GM20431 (cell line): Measurements from ENCODE around the gene ZNF385A.

ENCODE experiments used
- in situ Hi-C: fragments of 300-500 bp; cut with MseI, MboI; formaldehyde crosslinking; loops from one replicate; pipeline ENCODE4 v1.15.0; 2020; ENCODE audit warnings: low sequenced_read_pairs; ENCODE audit not compliant: unreplicated experiment

Gene ZNF385A

DNA sequence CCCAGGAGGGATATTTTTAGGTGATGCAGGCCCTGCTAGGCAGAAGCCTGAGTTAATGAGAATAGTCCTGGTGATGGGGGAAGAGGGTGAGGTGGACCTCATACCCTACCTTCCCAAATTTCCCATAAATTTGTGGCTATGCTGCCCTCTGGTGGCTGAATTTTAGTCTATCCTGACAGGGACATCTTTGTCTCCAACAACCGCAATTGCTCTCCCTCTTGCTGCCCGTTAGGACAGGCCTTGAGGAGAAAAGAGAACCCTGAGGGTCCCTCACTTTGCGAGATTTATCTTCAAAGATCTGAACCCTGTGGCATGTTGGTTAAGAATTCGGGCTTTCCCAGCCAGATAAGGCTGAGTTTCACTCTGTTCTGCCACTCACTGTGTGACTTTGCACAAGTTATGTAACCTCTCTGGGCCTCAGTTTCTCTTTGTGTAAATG, 9.8 kb upstream of the ZNF385A start:
- in situ Hi-C loops = no loop called here

DNA sequence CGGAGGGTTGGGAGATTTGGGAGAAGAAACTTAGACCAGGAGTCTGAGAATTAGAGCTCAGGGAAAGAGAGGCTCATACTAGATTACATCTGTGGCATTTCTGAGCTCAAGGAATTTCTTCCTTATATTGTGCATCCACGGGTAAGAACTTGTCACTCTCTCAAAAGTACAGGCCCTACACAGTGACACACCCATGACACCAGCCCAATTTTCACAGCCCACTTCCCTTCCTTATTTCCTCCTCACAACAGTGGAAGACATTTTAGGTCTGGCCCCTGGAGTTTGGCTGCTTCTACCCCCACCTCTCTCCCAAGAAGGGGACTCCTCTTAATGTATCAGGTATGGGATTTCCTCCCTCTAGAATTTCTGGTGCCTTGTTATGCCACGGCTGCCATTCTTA, 9.2 kb upstream of the ZNF385A start:
- in situ Hi-C loops = no loop called here

DNA sequence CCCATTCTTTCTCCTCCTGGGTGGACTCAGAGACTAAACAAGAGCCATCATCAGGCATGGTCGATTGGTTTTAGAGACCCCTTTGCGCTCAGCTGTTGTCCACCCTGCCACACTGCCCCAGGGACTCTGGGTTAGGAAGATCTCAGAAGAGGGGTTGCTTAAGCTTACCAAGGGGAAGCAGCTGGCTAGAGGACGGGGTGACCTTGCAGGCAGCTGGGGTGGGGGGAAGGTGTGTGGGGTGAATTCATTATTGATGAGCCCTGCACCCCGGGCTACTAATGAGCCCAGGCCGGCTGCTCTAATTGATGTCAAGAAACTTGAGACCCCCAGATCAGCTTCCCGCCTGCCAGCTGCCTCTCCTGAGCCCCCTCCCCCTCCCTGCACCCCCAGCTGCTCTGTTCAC, 8.7 kb upstream of the ZNF385A start:
- in situ Hi-C loops = no loop called here

DNA sequence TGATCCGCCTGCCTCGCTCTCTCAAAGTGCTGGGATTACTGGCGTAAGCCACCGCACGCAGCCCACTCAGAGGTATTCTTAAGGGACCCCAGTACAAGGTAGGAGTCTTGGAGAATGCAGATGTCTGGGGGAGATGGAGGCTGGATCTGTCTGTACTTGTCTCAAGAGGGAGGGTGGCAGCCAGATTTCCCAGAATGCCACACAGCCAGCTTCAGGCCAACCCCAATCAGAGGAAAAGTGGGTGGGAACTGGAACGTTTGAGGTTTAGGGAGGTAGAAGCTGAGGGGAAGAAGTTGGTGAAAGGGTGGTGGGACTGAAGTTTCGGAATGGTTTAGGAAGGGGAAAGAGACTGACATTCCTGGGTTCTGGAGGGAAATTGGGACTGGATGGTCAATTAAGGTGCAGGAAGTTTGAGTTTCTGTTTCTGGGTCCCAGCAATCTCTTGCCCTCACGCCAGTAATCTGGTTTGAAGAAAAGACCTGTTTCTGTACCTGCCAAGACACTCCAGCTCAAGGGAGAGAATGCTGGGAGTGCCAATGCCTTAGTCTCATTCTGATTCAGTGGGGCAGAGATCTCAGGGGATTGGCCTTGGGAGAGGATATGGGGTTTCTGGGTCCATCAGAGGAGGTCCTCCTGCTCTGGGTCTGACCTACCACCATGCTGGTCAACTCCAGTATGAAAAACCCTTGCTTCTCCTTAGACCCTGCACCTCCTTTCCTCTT, 8.1 kb upstream of the ZNF385A start:
- in situ Hi-C loops = no loop called here

DNA sequence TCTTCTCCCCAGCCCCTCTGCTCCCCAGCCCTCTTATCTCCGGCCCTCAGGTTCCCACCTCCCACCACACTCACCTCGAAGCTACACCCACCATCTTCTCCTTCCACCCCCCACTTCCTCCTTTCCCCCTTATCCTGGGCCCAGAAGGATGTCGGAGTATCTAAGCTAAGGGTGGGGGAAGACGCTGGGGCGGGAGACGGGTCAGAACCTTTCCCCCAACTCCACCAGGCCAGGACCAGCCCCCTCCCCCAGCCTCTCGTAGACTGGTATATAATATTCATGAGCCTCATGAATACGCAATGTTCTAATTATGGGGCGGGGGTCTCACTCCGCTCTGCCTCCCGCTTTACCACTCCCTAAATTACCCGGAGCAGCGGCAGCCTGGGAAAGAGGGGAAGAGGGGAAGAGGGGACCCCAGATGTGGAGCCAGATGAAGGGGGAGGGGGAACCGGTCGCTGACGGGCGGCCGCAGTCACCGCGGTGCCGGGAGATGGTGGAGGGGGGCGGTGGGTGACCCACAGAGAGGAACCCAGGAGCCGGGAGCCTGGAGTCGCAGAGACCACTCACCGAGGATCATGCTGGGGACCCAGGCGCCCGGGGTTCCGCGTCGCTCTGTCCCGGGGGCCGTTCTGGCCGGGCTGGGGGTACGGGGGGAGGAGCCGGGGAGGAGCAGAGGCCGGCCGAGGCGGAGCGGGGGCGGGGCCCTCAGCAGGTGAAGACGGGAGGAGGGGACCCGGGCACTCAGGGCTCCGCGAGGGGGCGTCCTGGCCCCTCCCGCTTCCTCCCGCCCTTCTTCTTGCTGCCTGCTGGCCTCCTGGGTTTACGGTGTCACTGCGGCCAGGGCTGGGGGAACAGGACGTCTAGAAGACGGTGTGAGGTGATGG, 6.4 kb upstream of the ZNF385A start:
- in situ Hi-C loops = no loop called here

DNA sequence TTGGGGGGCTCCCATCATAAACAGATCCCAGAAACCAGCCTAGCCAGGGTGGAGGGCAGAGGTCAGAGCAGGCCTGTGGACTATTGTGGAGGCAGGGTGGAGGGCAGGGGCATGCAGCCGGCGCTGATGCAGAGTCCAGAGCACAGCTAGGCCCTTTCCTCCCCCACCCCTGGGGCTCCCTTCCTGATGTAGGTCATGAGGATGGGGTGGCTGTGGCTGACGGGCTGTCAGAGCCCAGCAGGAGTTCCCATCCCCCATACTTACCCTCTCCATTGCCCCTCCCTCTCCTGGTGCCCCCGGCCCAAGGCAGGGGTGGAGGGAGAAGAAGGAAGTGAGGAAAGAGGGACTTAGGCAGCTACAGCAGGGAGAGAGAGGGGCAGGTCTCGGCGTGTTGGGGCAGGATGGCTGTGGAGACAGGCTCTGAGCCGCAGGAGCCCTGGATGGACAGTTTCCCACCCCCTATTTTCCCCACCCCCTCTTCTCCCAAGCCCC, 5.7 kb upstream of the ZNF385A start:
- in situ Hi-C loops = no loop called here

DNA sequence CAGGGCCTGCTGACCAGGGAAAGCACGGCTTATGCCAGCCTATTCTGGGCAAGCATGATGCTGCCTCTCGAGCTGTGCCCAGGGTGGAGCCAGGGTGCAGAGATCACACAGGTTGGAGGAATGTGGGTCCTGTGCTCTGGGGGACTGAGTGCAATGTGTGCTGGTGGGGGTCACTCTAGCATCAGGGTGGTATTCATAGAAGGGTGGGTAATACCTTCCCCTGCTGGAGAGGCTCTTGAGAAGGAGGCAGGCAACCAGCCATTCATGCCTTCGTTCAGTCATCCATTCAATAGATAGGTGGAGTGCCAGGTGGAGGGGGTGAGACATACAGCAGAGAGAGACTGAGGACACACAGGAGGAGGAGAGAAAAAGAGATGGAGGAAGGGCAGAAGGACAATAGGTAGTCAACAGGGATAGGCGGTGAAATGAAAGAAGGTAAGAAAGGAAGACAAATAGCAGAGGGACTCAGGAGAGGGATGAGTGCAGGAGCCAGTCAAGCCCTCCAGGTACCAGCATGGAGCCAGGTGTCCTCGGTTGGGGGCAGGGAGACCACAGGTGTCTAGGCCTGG, 5.2 kb upstream of the ZNF385A start:
- in situ Hi-C loops = no loop called here

DNA sequence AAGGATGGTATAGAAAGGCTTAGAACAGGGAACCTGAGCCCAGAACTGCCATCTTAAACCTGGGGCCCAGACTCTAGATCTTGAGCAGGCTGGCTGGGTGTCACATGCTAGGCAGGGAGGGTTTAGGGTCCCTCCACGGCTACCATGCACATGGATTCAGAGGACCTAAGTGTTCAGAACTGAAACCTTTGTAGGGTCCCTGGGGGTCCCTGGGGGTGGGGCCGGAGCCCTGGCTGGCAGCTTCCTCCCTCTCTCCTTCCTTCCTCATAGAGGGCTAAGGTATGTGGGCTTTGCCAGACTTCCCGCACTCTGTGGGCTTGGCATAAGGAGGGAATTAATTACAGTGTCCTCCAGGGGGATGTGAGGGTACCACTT, 4.6 kb upstream of the ZNF385A start:
- in situ Hi-C loops = no loop called here

DNA sequence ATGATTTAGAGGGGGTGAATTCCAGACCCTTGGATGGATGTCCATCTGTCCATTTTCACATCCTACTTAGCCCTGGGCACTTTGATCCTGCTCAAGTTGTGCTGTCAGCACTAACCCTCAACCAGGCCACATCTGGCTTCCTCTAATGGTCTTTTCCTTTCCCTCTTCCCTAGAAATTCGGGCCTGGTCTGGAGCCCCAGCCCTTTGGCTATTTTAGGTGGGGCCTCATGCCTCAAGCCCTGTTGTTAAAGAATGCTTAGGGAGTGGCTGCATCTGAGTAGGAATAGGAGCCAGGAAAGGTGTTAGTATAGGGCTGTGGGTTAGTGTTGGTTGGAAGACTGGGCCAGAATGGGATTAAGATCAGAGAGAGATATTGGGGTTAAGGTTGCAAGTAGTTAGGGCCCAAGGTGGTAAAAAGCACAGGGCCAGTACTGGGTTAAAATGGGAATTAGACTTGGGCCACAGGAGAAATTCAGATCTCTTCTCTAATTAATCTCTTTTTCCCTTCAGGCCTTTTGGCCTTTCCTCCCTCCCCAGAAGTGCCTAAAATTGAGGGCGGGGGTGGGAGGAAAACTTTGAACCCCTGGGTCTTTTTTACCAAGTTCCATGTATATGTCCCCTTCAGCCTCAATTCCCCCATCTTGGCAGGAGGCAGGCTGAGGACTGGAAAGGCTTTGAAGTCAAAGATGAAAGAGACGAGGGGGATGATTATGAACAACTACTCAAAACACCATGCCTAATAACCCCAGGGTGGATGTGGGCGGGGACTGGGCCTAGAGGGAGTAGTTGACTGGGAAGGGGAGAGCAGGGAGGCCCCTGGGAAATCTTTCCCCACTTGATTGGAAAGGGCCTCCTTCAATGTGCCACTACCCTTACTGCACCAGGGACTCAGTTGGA, 4.0 kb upstream of the ZNF385A start:
- in situ Hi-C loops = no loop called here

DNA sequence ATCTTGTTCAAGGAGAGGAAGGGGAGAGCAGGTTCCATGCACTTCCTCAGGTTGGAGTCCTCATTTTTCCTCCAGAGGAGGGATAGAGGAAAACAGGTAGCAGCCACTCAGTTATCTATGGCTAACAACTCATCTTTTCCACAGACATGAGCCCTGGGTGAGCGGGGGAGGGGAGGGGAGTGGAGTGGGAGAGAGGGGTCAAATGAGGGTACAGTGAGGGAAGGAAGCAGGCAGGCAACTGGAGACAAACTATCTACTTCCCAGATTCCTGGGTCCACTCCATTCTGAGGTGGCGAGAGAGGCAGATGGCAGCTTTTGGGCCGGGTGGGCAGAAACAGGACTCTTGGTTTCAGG, 2.6 kb upstream of the ZNF385A start:
- in situ Hi-C loops = no loop called here

DNA sequence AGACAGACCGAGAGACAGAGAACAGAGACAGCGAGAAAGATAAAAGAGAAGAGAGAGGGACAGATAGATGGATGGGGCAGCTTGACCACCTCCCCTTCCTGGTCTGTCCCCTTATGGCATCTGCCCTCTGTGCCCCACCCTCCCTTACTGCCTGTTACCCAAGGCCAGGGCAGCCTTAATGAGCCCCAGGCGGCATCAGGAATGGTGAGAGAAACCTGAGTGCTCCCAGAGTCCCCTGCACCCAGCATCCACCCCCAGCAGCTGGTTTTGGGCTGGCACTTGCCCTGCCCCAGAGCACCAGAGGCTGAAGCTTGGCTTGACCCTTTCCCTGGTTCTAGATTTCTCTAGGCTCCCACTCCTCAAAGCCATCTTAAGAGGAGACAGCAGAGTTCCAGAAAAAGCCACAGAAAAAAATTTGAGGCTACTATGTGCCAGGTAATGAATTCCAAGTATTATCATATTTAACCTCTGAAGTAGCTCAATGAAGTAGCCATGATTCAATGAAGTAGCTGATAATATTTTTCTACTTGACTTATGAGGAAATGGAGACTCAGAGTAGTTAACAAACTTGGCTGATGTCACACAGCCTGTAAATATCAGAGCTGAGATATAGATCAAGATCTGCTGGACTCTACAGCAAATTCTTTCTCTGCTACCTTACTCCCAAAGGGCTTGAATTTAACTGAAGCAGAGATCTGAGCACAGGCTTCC, 2.0 kb upstream of the ZNF385A start:
- in situ Hi-C loops = no loop called here

DNA sequence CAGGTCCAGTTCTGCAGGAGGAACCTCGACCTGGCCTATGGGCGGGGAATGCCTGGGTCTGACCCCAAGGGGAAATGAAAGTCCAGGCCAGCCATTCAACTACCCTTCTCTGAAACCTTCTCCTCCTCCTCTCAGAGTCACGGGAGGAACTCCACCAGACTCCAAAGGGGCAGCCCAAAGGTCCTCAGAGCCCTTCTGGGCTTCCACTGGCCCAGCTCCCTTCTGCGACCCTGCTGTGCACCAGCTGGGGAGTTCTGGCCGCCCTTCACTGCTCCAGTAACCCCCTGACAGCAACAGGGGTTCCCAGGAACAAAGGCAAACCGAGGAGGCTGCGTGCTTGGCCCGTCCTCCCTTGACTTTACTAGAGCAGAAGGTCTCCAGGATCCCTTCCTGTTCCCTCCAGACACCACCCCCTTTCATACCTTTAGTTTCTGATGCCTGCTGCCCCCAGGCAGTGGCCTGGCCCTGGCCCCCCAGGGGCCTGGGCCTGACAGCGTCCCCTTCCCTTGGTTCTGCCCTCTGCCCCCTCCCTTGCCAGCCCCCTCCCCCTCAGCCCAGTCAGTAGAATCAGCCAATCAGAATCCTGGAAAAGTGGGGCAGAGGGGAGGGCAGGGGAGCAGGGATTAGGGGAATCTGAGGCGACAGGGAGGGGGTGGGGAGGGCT, 850 bp upstream of the ZNF385A start:
- in situ Hi-C loops = no loop called here

DNA sequence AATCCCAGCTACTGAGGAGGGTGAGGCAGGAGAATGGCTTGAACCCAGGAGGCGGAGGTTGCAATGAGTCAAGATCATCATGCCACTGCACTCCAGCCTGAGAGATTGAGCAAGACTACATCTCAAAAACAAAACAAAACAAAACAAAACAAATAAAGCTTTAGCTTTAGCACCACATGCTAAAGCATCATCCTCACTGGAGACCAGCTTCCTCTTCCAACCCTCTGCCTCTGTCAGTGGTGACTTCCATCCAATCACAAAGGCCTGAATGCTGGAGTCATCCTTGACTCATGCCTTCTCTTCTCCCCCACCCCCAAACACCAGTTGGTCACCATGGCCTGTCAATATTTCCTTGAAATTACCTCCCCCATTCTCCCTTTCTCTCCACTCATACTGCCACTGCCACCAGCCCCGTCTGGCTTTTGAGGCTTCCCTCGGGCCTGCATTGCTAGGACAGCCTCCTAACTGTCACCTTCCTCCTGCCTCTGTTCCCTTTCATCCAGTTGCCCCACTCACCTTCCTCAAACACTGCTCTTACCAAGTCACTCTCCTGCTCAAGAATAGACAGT, 1.4 kb downstream of the ZNF385A start:
- in situ Hi-C loops = no loop called here

DNA sequence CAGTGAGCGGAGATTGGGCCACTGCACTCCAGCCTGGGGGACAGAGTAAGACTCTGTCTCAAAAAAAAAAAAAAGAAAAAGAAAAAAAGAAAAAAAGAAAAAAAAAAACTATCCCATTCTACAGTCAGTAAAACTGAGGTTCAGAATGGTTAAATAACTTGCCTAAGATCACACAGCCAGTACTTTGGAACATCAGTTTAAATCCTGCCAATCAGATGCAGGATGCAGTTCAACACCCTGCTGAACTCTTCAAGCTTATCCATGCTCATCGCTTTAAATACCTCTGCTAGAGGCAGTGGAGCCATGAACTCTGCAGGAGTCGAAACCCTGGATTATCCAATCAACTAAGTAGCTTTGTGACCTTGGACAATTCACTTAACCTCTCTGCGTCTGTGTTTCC, 3.4 kb downstream of the ZNF385A start:
- in situ Hi-C loops = no loop called here

DNA sequence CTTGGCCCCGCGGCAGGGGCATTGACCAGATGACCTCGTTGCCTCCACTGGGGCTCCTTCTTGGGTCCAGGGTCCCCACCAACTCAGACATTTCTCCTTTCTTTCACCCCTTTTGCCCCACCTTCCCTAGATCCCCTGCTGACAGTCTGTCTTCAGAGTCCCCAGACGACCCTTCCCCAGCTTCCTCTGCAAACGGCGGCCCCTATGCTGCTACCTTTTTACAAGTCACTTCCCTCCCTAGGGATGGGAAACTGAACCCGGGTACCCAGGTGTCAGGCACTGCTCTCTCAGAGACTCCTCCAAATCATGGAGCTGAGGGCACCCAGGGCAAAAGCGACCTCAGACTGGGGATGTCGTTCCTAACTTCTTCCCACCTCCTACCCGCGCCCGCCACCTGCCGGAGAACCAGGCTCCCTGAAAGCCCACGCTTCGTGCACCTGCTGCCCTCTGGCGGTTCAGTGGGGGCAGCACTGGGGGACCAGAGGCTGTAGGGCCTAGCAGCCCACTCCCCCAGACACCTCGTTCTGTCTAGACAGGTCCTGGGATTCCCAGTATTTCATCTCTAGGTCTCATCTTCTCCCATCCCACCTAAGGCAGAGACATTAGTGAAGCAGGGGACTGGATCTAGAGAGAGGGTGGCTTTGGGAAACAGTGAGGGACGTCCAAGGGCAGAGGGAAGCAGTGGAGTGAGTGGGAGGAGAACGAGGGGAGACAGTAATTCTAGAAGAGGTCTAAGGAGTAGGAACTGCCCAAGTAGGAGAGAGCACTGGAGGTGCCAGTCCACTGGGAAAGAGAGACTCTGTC, 4.9 kb downstream of the ZNF385A start:
- in situ Hi-C loops = no loop called here

DNA sequence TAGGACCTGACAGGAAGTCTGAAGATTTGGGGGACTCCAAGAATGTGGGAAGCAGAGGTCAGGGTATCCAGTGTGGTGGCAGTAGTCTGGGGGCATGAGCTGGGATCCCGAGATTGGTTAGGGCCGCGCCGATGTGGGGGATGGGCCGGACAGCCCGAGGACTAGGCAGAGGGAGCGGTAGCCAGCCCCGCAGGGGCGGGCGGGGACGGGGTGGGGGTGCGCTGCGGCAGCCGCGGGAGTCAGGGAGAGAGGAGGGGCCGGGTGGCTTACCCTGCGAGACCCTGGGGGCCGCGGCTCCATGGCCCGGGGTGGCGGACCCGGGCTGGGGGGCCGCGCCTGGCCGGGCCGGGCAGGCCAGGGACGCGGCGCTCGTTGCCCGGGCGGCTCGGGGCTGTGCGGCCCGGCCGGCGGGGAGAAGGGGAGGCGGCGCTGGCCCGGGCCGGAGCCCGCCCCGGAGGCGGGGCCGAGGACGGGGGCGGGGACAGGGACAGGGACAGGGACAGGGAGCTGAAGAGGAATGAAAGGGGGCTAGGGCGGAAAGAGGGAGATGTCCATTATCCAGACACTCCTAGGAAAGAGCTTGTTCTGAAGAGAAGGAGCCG, 5.6 kb downstream of the ZNF385A start:
- in situ Hi-C loops = no loop called here

DNA sequence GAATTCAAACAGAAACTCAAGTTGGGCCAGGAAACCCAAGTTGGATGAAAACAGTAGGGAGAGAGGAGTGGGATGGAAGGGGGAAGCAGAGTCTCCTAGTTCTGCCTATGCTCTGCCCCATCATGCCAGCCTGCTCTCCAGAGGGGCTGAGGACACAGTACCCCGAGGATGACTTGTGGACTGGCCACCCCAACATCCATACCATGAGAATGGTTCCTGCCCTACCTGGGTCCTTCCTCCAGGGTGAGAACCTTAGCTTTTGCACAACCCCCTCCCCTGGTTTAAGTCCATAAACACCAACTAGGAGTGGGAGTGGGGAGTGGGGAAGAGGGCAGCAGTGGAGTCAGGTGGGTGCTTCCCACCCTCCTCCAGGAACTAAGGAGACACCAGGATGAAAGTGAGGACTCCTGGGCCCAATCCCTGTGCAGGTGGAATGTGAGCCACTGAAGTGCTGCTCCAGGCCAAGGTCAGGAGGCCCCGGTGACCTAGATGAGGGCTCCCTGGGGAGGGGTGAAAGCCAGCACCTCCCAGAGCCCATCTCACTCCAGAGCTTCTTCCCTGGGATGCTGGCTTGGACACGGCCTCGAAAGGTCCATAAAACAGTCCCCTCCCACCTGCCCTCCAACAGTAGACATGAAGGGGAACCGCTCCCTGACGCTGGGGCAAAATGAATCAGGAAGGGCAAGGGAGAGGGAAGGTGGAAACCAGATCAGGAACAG, 6.6 kb downstream of the ZNF385A start:
- in situ Hi-C loops = no loop called here
